Measurements from ENCODE around the gene MYO18B. TPM values are rescaled to one million over a fixed set of nuclear protein-coding genes. Genes with fewer than 3 reads are reported as not detected.

Gene MYO18B
- total RNA-seq, 1 experiment from 2014 or later: not detected

DNA sequence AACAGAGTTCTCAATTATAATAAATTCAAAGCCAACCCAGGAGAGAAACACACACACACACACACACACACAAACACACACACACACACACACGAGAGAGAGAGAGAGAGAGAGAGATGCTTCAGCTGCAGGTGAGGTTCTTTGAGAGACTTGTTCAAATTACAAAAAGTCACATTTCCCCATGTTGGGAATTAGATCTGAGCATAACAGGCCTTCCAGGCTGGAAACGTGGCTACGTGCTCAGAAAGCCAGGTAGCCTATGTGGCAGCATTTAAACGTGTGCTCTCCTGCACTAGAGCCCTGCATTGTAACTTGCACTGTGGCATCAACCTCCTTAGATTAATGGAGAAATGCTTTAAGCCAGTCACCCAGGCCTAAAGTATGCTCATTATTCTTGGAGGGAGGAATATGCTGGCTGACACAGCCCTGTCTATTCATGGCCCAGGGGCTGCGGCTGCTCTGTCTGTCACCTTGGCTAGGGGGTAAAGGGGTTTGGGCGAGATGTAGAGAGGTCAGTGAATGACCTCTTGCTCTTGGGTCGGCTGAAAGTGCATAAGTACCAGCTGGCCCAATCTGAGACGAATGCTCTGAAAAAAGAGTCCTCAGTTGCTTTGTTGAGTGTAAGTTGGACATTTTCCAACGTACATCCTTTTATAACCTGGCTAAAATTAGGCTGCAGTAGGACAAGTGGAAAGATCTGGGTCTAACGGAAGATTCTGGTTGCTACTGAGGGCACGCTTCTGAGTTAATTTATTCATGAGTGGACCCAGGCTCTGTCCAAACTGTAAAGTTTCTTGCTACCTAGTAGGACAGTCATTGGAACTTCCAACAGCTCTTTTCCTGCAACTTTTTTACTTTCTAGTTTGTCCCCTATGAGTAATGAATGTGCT is 256.1 kb downstream of the MYO18B start:
- Histone ChIP-seq H3F3A (ENCODE audit: low read length, unreplicated experiment) (no peaks in the 10 kb centered on the region), H3K9ac (ENCODE audit: low read length) (no peak overlapping the region), H3K36me3 (ENCODE audit: low read depth, low read length) (no peaks in the 10 kb centered on the region), H2AFZ (ENCODE audit: low read length) (no peak overlapping the region), H3K4me2 (ENCODE audit: low read length) (no peak overlapping the region), H3K27me3 (ENCODE audit: low read length) (no peaks in the 10 kb centered on the region), H3K4me1 (ENCODE audit: insufficient read depth, low read length) (no peaks in the 10 kb centered on the region), H3K9me2 (replicated peaks; ENCODE audit: low read length) (no peaks in the 10 kb centered on the region), H3K9me3 (ENCODE audit: low read length) (no peaks in the 10 kb centered on the region), H3K27ac (ENCODE audit: low read length) (no peak overlapping the region), H3K4me3 (ENCODE audit: low read length) (no peak overlapping the region), H4K20me1 (ENCODE audit: low read length) (no peaks in the 10 kb centered on the region), H3K79me2 (ENCODE audit: low read length) (no peaks in the 10 kb centered on the region)
- CTCF ChIA-PET: no interaction called here
- BruUV-seq (replicated peaks): no TSS peak
- TF ChIP-seq EZH2 (IDR thresholded peaks at IDR 0.05; ENCODE audit: low read length, unreplicated experiment) (no peak), EZH2phosphoT487 (IDR thresholded peaks at IDR 0.05; ENCODE audit: borderline replicate concordance, low read length) (no peak)
- DNase-seq (no peak), ATAC-seq (no peak)
- intact Hi-C loops (cut with micrococcal nuclease): no loop called here
- POLR2A ChIA-PET (ENCODE audit: unreplicated experiment): no interaction called here

DNA sequence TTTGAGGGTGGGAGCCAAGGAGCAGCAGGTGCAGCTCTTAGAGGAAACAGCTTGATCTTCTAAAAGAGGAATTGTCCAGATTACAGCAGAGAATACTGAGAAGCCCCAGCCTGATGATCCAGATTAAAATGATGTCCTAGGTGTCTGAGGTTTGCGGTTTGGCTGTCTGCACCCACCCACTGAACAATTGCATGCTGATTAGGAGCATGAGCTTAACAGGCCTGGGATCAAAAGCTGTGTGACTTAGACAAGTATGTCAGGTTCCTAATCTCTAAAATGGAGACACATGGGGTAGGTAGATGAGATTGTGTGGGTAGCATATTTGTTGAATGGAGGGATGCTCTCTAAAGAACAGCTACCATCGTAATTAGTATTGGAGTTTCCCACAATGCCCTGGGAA is 260.5 kb downstream of the MYO18B start:
- no TSS peak for BruUV-seq (replicated peaks)
- no peaks in the 10 kb centered on the region for H3K36me3 ChIP-seq (ENCODE audit: low read depth, low read length)
- no peaks in the 10 kb centered on the region for H3F3A ChIP-seq (ENCODE audit: low read length, unreplicated experiment)
- TF ChIP-seq EZH2phosphoT487 (IDR thresholded peaks at IDR 0.05; ENCODE audit: borderline replicate concordance, low read length) (no peak), EZH2 (IDR thresholded peaks at IDR 0.05; ENCODE audit: low read length, unreplicated experiment) (no peak)
- TF ChIP-seq, protein P1, sequence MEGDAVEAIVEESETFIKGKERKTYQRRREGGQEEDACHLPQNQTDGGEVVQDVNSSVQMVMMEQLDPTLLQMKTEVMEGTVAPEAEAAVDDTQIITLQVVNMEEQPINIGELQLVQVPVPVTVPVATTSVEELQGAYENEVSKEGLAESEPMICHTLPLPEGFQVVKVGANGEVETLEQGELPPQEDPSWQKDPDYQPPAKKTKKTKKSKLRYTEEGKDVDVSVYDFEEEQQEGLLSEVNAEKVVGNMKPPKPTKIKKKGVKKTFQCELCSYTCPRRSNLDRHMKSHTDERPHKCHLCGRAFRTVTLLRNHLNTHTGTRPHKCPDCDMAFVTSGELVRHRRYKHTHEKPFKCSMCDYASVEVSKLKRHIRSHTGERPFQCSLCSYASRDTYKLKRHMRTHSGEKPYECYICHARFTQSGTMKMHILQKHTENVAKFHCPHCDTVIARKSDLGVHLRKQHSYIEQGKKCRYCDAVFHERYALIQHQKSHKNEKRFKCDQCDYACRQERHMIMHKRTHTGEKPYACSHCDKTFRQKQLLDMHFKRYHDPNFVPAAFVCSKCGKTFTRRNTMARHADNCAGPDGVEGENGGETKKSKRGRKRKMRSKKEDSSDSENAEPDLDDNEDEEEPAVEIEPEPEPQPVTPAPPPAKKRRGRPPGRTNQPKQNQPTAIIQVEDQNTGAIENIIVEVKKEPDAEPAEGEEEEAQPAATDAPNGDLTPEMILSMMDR (conservative IDR thresholded peaks at IDR 0.05; ENCODE audit: low read depth, low read length): no peak
- ChIA-PET CTCF (no interaction called here), POLR2A (ENCODE audit: unreplicated experiment) (no interaction called here)
- H3K9ac ChIP-seq (ENCODE audit: low read length): no peak overlapping the region
- no peak for DNase-seq
- no peak overlapping the region for H3K4me3 ChIP-seq (ENCODE audit: low read length)
- no peak overlapping the region for H3K27ac ChIP-seq (ENCODE audit: low read length)
- no peaks in the 10 kb centered on the region for H3K27me3 ChIP-seq (ENCODE audit: low read length)
- H3K4me2 ChIP-seq (ENCODE audit: low read length): no peak overlapping the region
- H3K4me1 ChIP-seq (ENCODE audit: insufficient read depth, low read length): no peaks in the 10 kb centered on the region
- no peaks in the 10 kb centered on the region for H3K9me3 ChIP-seq (ENCODE audit: low read length)
- no peaks in the 10 kb centered on the region for H3K79me2 ChIP-seq (ENCODE audit: low read length)
- H2AFZ ChIP-seq (ENCODE audit: low read length): no peak overlapping the region
- no peaks in the 10 kb centered on the region for H4K20me1 ChIP-seq (ENCODE audit: low read length)
- no peaks in the 10 kb centered on the region for H3K9me2 ChIP-seq (replicated peaks; ENCODE audit: low read length)
- ATAC-seq: no peak
- intact Hi-C loops (cut with micrococcal nuclease): no loop called here

DNA sequence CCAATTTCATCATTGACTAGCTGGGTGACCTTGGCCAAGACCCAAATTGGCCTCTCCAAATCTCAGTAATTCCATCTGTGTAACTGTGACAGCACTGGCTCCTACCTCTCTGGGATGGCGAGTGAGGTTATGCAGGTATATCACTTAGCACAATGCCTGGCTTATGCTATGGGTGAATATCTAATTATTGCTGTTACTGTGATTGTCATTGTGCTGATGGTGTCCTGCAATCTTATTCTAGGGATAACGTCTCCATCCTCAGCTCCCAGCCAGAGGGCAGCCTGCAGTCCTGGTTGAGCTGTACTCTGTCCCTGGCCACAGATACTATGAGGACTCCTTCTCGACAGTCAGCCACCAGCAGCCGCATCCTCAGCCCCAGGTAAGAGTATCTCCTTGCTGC is 262.5 kb downstream of the MYO18B start:
- ATAC-seq: no peak
- H4K20me1 ChIP-seq (ENCODE audit: low read length): no peaks in the 10 kb centered on the region
- H3K9ac ChIP-seq (ENCODE audit: low read length): no peak overlapping the region
- H3K27ac ChIP-seq (ENCODE audit: low read length): no peak overlapping the region
- POLR2A ChIA-PET (ENCODE audit: unreplicated experiment): no interaction called here
- H3K36me3 ChIP-seq (ENCODE audit: low read depth, low read length): no peaks in the 10 kb centered on the region
- no peaks in the 10 kb centered on the region for H3K27me3 ChIP-seq (ENCODE audit: low read length)
- H3K9me2 ChIP-seq (replicated peaks; ENCODE audit: low read length): no peaks in the 10 kb centered on the region
- no peaks in the 10 kb centered on the region for H3F3A ChIP-seq (ENCODE audit: low read length, unreplicated experiment)
- no peak overlapping the region for H2AFZ ChIP-seq (ENCODE audit: low read length)
- DNase-seq: no peak
- no peaks in the 10 kb centered on the region for H3K4me1 ChIP-seq (ENCODE audit: insufficient read depth, low read length)
- no peaks in the 10 kb centered on the region for H3K9me3 ChIP-seq (ENCODE audit: low read length)
- no peak overlapping the region for H3K4me2 ChIP-seq (ENCODE audit: low read length)
- H3K4me3 ChIP-seq (ENCODE audit: low read length): no peak overlapping the region
- CTCF ChIA-PET: no interaction called here
- no peak for TF ChIP-seq EZH2 (IDR thresholded peaks at IDR 0.05; ENCODE audit: low read length, unreplicated experiment)
- no peak for TF ChIP-seq EZH2phosphoT487 (IDR thresholded peaks at IDR 0.05; ENCODE audit: borderline replicate concordance, low read length)
- TF ChIP-seq, protein P1 (conservative IDR thresholded peaks at IDR 0.05; ENCODE audit: low read depth, low read length): no peak
- H3K79me2 ChIP-seq (ENCODE audit: low read length): no peaks in the 10 kb centered on the region
- no TSS peak for BruUV-seq (replicated peaks)
- intact Hi-C loops (cut with micrococcal nuclease): no loop called here

Data from PC-3 (cell line).